Measurements from ENCODE around the gene RGS8. TPM values are rescaled to one million over a fixed set of nuclear protein-coding genes. Genes with fewer than 3 reads are reported as not detected.

Gene RGS8
- polyA plus RNA-seq, 3 donors, result not detected

GRCh38 chr1:182726912-182727311, 42.5 kb upstream of the RGS8 start:
- WGBS (ENCODE audit: insufficient coverage), result no CpG with 5 or more reads among the region's 1 CpG
- H3K4me3 Mint-ChIP-seq, result no peak overlapping the region
- no peak for TF ChIP-seq CTCF (IDR thresholded peaks at IDR 0.05)

DNA sequence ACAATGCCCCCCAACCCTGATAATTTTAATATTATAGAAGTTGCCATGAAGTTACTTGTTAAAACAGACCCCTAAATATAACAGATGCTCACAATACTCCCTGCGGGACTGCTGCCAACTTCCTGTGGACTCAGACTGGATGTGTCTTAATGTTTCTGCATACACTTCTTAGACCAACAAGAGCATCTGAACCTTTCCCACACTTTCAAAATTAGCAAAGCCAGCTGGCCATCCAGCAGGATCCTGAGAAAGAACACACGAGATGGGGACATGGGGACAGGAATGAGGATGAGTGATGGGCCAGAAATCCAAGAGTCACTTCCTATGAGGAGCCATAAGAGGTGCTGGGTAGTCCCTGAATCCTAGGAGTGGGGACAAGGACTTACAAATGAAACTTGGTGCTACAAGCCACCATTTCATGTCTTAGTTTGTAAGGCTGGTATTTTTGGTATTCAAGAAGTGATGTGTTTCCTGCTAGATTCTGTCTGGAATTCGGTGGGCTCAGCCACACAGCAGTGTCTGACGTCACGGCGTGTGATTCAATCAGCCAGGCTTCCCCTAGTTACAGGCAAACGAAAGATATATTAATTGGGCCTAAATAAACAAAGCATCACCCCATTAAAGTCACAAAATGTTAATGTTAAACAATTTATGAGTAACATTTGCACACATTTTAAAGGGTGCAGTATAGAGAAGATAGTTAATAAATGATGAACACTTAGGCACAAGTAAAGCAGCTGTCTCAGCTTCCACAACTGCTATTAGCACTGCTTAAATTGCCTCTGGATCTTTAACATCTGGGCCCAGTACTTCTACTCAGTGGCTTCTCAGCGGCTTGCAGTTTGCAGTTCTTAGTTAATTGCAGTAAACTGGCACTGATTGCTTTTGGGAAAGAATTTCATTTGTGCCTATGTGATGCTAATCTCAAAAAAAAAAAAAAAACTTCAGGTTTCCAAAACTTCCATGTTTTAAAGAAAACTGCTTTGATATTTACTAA, 41.2 kb upstream of the RGS8 start:
- no peaks in the 10 kb centered on the region for H3K36me3 Mint-ChIP-seq
- H3K9ac ChIP-seq (ENCODE audit: insufficient read depth, low read length, poor library complexity, severe bottlenecking), result no peak overlapping the region
- no peaks in the 10 kb centered on the region for H3K36me3 ChIP-seq (replicated peaks in 1 of 2; ENCODE audit: control insufficient read depth in 1 of 2, insufficient read depth in 2 of 2, low read length in 2 of 2)
- DNase-seq, result no peak
- 100% methylated on average over 1 of the region's 8 CpGs for WGBS (ENCODE audit: insufficient coverage)
- no peak overlapping the region for H3K27ac ChIP-seq (ENCODE audit: low read depth in 1 of 2, low read length in 2 of 2)
- H3K4me2 ChIP-seq (replicated peaks; ENCODE audit: extremely low read depth, low read length, poor library complexity, severe bottlenecking), result no peak overlapping the region
- no peaks in the 10 kb centered on the region for H3K4me1 Mint-ChIP-seq
- H2AFZ ChIP-seq (ENCODE audit: insufficient read depth, low read depth, low read length, poor library complexity, severe bottlenecking), result no peak overlapping the region
- peaks cover 0 to 2% of the 10 kb centered on the region in 2 donors for H3K27me3 ChIP-seq (ENCODE audit: control insufficient read depth in 2 of 2, insufficient read depth in 2 of 2, low read length in 2 of 2)
- no peaks in the 10 kb centered on the region for H3K9me3 Mint-ChIP-seq
- H3K27me3 Mint-ChIP-seq (ENCODE audit: low read depth in 3 of 3), result peaks cover 3 to 10% (median 4%) of the 10 kb centered on the region in 3 donors
- no peak overlapping the region for H3K4me3 ChIP-seq (replicated peaks in 1 of 3; ENCODE audit: low read depth in 2 of 3, low read length in 3 of 3)
- intact Hi-C loops (cut with micrococcal nuclease), result no loop called here
- H3K27ac Mint-ChIP-seq, result no peak overlapping the region
- H3K4me3 Mint-ChIP-seq, result no peak overlapping the region
- no peaks in the 10 kb centered on the region for H3K4me1 ChIP-seq (ENCODE audit: control insufficient read depth in 1 of 2, insufficient read depth in 2 of 2, low read length in 2 of 2)
- H3K9me3 ChIP-seq (replicated peaks in 1 of 2; ENCODE audit: control insufficient read depth in 1 of 2, insufficient read depth in 1 of 2, low read length in 2 of 2), result no peaks in the 10 kb centered on the region
- H4K20me1 ChIP-seq (ENCODE audit: insufficient read depth, low read length), result no peaks in the 10 kb centered on the region
- H3K79me2 ChIP-seq (ENCODE audit: insufficient read depth, low read length), result no peaks in the 10 kb centered on the region
- TF ChIP-seq CTCF (IDR thresholded peaks at IDR 0.05), result no peak

More at GRCh38 chr1:182726912-182727311, 42.5 kb upstream of the RGS8 start:
- no peaks in the 10 kb centered on the region for H3K9me3 Mint-ChIP-seq
- Histone ChIP-seq H3K27me3 (ENCODE audit: control insufficient read depth in 2 of 2, insufficient read depth in 2 of 2, low read length in 2 of 2) (peaks cover 2 to 3% of the 10 kb centered on the region in 2 donors), H3K9ac (ENCODE audit: insufficient read depth, low read length, poor library complexity, severe bottlenecking) (no peak overlapping the region), H3K4me1 (ENCODE audit: control insufficient read depth in 1 of 2, insufficient read depth in 2 of 2, low read length in 2 of 2) (no peaks in the 10 kb centered on the region), H3K36me3 (replicated peaks in 1 of 2; ENCODE audit: control insufficient read depth in 1 of 2, insufficient read depth in 2 of 2, low read length in 2 of 2) (no peaks in the 10 kb centered on the region), H3K9me3 (replicated peaks in 1 of 2; ENCODE audit: control insufficient read depth in 1 of 2, insufficient read depth in 1 of 2, low read length in 2 of 2) (no peaks in the 10 kb centered on the region), H3K27ac (ENCODE audit: low read depth in 1 of 2, low read length in 2 of 2) (no peak overlapping the region), H3K4me3 (replicated peaks in 1 of 3; ENCODE audit: low read depth in 2 of 3, low read length in 3 of 3) (no peak overlapping the region), H3K4me2 (replicated peaks; ENCODE audit: extremely low read depth, low read length, poor library complexity, severe bottlenecking) (no peak overlapping the region), H4K20me1 (ENCODE audit: insufficient read depth, low read length) (no peaks in the 10 kb centered on the region), H3K79me2 (ENCODE audit: insufficient read depth, low read length) (no peaks in the 10 kb centered on the region), H2AFZ (ENCODE audit: insufficient read depth, low read depth, low read length, poor library complexity, severe bottlenecking) (no peak overlapping the region)
- intact Hi-C loops (cut with micrococcal nuclease), result no loop called here
- peaks cover 3 to 10% (median 5%) of the 10 kb centered on the region in 3 donors for H3K27me3 Mint-ChIP-seq (ENCODE audit: low read depth in 3 of 3)
- no peaks in the 10 kb centered on the region for H3K36me3 Mint-ChIP-seq
- no peak overlapping the region for H3K27ac Mint-ChIP-seq
- H3K4me1 Mint-ChIP-seq, result no peaks in the 10 kb centered on the region
- DNase-seq, result no peak
